Activated naive CD4-positive, alpha-beta T cell treated with anti-CD3 and anti-CD28 coated beads, Interleukin-2, amount 50 U/mL, for 16 hours (primary cell): ENCODE measurements around the gene FBXO47.

ENCODE experiments used
- DNase-seq: peaks from one replicate; pipeline ENCODE4 v3.0.0-alpha.2; 2020

Gene FBXO47

GRCh38 chr17:38900978-38901656 is 66.1 kb downstream of the FBXO47 start:
- DNase-seq, result no peak

GRCh38 chr17:38899421-38899820 is 67.8 kb downstream of the FBXO47 start:
- DNase-seq, result no peak

- DNase-seq, result peak; percentile 87
Measured at GRCh38 chr17:38898812-38899348, 68.3 kb downstream of the FBXO47 start.

- no peak for DNase-seq
Measured at GRCh38 chr17:38898291-38898679, 68.9 kb downstream of the FBXO47 start.

GRCh38 chr17:38897671-38898290 is 69.4 kb downstream of the FBXO47 start:
- no peak for DNase-seq

- no peak for DNase-seq
Measured at GRCh38 chr17:38897176-38897575, 70.0 kb downstream of the FBXO47 start.

- no peak for DNase-seq
Measured at GRCh38 chr17:38896346-38896954, 70.8 kb downstream of the FBXO47 start.

- DNase-seq, result no peak
Measured at GRCh38 chr17:38894276-38894675, 72.9 kb downstream of the FBXO47 start.

- DNase-seq, result no peak
Measured at GRCh38 chr17:38893607-38894006, 73.6 kb downstream of the FBXO47 start.

- no peak for DNase-seq
Measured at GRCh38 chr17:38893113-38893512, 74.1 kb downstream of the FBXO47 start.

GRCh38 chr17:38892620-38893019 is 74.6 kb downstream of the FBXO47 start:
- no peak for DNase-seq

GRCh38 chr17:38892083-38892482 is 75.1 kb downstream of the FBXO47 start:
- no peak for DNase-seq

- DNase-seq, result no peak
Measured at GRCh38 chr17:38891441-38891840, 75.8 kb downstream of the FBXO47 start.

- no peak for DNase-seq
Measured at GRCh38 chr17:38890410-38890746, 76.8 kb downstream of the FBXO47 start.

- DNase-seq, result no peak
Measured at GRCh38 chr17:38889745-38890409, 77.3 kb downstream of the FBXO47 start.

- DNase-seq, result no peak
Measured at GRCh38 chr17:38888842-38889241, 78.4 kb downstream of the FBXO47 start.

- no peak for DNase-seq
Measured at GRCh38 chr17:38886643-38887010, 80.6 kb downstream of the FBXO47 start.
